Right lung (tissue), 10 donors: ENCODE measurements around the gene CPEB2. TPM values are rescaled to one million over a fixed set of nuclear protein-coding genes. Genes with fewer than 3 reads are reported as not detected.

Source experiments
- DNase-seq, 2 donors: peaks; one replicate each; pipeline ENCODE4 v3.0.0-alpha.2; 2013
- long read RNA-seq, 8 donors: transcript quantifications; one replicate each; lab custom pipeline, GENCODE V29; 2026
- polyA plus RNA-seq, 5 donors: library from polyadenylated mRNA; unstranded; fragments of 120-200 nt; gene quantifications; one replicate each; pipeline versions ENCODE4 v1.2.1 to v1.2.3, GENCODE V29; 2013; ENCODE audit warnings: inconsistent platforms in 1 of 5, low replicate concordance in 1 of 5; ENCODE audit not compliant: insufficient read length in 5 of 5, insufficient read depth in 1 of 5

Gene CPEB2
- polyA plus RNA-seq: 10 to 100 TPM in 3 of 5 donors, 1 to 10 TPM in 2; 7.8 to 13.3 (median 10.9) TPM
- long read RNA-seq, donor 1, partial matches to known transcripts: 0 of 1 reads
- long read RNA-seq, donor 1, other reads (novel, unspliced or antisense): 0 of 1 reads
- long read RNA-seq, donor 2, partial matches to known transcripts: 0 of 2 reads
- long read RNA-seq, donor 2, other reads (novel, unspliced or antisense): 0 of 2 reads
- long read RNA-seq, donor 3: 0 reads
- long read RNA-seq, donor 4, full-length matches to known transcripts: 1 of 1 reads
- long read RNA-seq, donor 4, partial matches to known transcripts: 0 of 1 reads
- long read RNA-seq, donor 4, other reads (novel, unspliced or antisense): 0 of 1 reads
- long read RNA-seq, donor 5, full-length matches to known transcripts: 2 of 2 reads
- long read RNA-seq, donor 5, partial matches to known transcripts: 0 of 2 reads
- long read RNA-seq, donor 5, other reads (novel, unspliced or antisense): 0 of 2 reads
- long read RNA-seq, donor 6, partial matches to known transcripts: 0 of 1 reads
- long read RNA-seq, donor 6, other reads (novel, unspliced or antisense): 0 of 1 reads
- long read RNA-seq, donor 7, partial matches to known transcripts: 0 of 1 reads
- long read RNA-seq, donor 7, other reads (novel, unspliced or antisense): 0 of 1 reads
- long read RNA-seq, donor 8, full-length matches to known transcripts: 2 of 2 reads
- long read RNA-seq, donor 8, partial matches to known transcripts: 0 of 2 reads
- long read RNA-seq, donor 8, other reads (novel, unspliced or antisense): 0 of 2 reads

- DNase-seq: peak; percentile 98 to 99
These were observed at the start of gene CPEB2 for GRCh38 chr4:15001869-15002658. TSS of gene CPEB2 (plus strand) at chr4:15002481. CDS start at chr4:15002674, 193 bp downstream.

GRCh38 chr4:14958436-14958835 is 43.8 kb upstream of the CPEB2 start:
- peak in 1 of 2 donors; percentile 3 for DNase-seq

- DNase-seq: no peak
These were observed 41.0 kb upstream of the CPEB2 start for GRCh38 chr4:14961292-14961691.

- DNase-seq: no peak
These were observed 37.2 kb upstream of the CPEB2 start for GRCh38 chr4:14965071-14965470.

- no peak for DNase-seq
These were observed 34.3 kb upstream of the CPEB2 start for GRCh38 chr4:14967982-14968381.

GRCh38 chr4:14977830-14978229 is 24.5 kb upstream of the CPEB2 start:
- DNase-seq: no peak

- no peak for DNase-seq
These were observed 17.8 kb upstream of the CPEB2 start for GRCh38 chr4:14984448-14984847.

- no peak for DNase-seq
These were observed 17.1 kb upstream of the CPEB2 start for GRCh38 chr4:14985161-14985560.

- no peak for DNase-seq
These were observed 16.4 kb upstream of the CPEB2 start for GRCh38 chr4:14985843-14986242.

- no peak for DNase-seq
These were observed 15.2 kb upstream of the CPEB2 start for GRCh38 chr4:14987054-14987453.

- no peak for DNase-seq
These were observed 11.8 kb upstream of the CPEB2 start for GRCh38 chr4:14990484-14990883.

GRCh38 chr4:14994242-14994641 is 8.0 kb upstream of the CPEB2 start:
- DNase-seq: no peak

GRCh38 chr4:15001248-15001868 is 923 bp upstream of the CPEB2 start:
- peak; percentile 70 to 71 for DNase-seq

- peak; percentile 58 to 70 for DNase-seq
These were observed 549 bp downstream of the CPEB2 start for GRCh38 chr4:15002659-15003400.

GRCh38 chr4:15003401-15003890 is 1.2 kb downstream of the CPEB2 start:
- peak; percentile 33 to 43 for DNase-seq

- peak; percentile 17 to 36 for DNase-seq
These were observed 1.8 kb downstream of the CPEB2 start for GRCh38 chr4:15003891-15004738.

- DNase-seq: peak; percentile 61 to 70
These were observed 2.5 kb downstream of the CPEB2 start for GRCh38 chr4:15004739-15005301.

- DNase-seq: no peak
These were observed 3.3 kb downstream of the CPEB2 start for GRCh38 chr4:15005474-15006115.
